NCI-H1105 treated with DMSO at 0.1 percent for 48 hours (cell line): ENCODE results near the gene AMOTL2.

ENCODE experiments used
- DNase-seq: peaks from one replicate; lab custom pipeline; 2025; lab: John Stamatoyannopoulos, UW

Gene AMOTL2

DNA sequence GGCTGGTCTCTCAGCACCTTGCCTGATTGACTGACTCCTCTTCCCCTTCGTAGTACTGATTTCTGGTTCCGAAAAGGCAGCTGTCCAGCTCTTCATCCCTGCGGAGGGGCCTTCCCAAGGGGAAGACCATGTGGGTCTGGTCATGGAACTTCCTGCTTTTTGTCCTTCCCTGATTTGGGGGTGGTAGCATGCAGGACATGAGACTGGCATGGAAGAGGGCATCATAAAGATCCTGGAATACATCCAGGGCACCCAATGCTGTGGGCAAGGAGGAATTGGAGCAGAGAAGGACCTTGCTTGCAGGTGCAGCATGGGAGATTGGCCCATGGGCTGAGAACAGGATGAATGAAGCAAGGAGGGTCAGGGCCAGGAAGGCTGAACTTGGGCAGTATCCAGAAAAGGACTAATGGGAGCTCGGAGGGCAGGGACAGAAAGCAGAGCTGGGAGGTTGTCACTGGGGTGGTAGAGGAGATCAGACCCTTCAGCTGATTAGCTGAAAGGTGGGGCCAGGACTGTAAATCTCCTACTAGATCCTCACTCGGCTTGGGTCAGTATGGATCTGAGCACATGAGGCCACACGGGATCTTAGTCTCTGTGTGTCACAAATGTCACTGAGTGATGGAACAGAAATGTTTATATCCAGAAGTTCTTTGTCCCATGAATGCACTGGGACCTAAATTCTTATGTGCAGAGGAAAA, 59.5 kb downstream of the AMOTL2 start:
- DNase-seq = no peak

GRCh38 chr3:134313847-134314587, 60.2 kb downstream of the AMOTL2 start:
- DNase-seq = no peak

DNA sequence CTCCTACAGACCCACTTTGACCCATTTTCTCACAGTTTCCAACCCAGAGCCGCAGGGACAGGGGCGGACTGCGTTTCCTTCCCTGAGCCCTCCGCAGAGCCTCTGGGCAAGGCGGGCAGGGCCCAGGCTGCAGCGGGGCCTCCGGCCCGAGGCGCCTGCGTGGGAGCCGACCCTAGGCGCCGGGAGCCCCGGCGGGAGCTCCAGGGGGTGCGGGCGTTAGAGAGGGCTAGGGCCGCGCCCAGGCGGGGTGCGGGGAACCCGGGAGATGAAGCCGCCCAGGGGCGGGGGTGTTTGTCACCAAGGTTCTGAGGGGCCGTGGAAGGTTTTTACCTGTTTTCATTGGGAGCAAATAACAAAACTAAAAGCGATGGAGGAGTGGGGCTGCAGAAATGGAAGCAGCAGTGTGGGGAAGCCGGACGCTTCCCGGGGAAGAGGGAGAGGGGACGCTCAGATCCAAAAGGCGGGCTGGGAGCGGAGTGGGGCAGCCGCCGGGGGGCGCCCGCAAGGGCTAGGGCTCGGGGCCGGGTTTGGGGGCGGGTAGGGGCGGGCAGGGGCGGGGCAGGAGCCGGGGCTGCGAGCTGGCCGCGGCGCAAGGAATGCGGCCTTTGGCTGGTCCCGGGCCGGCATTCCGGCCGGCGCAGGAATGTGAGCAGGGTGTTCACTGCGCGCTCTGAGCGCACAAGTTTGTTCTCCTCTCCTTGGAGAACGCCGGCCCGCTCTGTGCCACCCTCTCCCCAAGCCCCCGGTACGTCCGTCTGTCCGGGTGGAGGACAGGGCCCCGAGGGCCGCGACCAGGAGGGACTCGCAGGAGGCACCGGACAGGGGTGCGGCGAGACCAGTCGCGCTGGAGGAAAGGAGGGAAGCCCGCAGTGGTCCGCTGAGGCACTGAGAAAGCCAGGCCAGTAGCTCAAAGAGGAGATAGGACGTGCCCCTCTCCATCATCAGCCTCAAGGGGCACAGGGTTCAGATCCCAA, 61.1 kb downstream of the AMOTL2 start:
- DNase-seq = no peak

DNA sequence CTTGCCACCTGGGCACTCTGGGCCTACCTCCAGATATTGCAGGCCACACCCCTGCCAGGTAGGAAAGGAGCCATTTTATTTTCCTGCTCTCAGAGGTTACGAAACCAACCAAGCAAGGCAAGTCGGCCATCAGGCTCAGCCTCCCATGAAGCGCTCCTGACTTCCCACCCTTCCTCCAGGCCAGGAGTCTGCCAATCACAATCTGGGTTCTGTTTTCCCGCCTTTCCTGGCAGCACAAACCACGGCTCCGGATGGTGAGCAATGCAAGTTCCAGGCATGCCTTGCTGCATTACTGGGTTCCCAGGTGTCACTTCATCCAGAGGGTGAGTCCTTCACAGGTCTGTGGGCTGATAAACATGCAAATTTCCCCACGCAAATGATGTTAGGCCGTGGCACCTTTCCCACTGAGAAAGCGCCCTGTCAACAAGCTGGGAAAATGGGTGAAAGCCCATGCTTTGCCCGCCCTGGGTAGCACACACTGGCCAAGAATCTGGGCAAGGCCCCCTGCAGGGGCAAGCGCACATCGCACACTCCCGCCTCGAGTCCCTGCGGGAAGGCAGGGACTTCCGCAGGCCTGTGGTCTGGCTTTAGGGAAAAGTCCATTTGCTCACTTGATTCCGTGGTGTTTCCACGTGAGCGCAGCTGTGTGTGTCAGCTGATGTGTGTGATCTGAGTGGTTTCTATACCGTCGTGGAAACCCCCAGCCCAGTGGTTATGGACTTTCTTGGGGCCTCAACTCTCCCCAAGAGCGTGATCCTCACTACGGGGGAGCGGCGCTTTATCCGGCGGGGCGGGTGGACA, 62.0 kb downstream of the AMOTL2 start:
- no peak for DNase-seq

GRCh38 chr3:134311693-134312071, 62.6 kb downstream of the AMOTL2 start:
- no peak for DNase-seq

GRCh38 chr3:134311265-134311664, 63.0 kb downstream of the AMOTL2 start:
- DNase-seq = no peak

DNA sequence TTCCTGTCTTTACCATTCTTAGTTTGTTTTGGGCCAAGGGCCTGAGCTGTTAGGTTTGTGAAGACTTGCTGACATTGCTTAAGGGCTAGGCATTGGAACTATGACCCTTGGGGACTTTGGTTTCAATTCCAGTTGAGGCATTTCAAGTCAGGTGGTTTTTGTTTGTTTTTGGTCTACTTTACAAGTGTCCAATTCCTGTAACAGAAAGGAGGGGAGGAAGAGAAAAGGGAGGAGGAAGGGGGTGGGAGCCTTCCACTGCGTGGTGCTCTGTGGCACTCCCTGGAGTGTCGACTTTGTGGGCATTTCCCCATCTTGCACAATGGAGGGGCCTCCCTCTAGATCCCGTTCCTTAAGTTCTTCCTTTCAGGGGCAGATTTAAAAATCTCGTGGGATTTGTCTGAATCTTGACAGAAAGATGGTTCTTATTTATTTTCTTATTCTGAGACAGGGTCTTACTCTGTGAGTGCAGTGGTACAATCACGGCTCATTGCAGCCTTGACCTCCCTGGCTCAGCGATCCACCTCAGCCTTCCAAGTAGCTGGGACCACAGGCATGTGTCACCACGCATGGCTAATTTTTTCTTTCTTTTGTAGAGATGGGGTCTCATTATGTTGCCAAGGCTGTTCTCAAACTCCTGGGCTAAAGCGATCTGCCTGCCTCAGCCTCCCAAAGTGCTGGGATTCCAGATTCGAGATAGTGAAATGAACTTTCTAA, 64.1 kb downstream of the AMOTL2 start:
- DNase-seq = no peak

GRCh38 chr3:134308350-134308891, 65.8 kb downstream of the AMOTL2 start:
- DNase-seq = peak; percentile 74

DNA sequence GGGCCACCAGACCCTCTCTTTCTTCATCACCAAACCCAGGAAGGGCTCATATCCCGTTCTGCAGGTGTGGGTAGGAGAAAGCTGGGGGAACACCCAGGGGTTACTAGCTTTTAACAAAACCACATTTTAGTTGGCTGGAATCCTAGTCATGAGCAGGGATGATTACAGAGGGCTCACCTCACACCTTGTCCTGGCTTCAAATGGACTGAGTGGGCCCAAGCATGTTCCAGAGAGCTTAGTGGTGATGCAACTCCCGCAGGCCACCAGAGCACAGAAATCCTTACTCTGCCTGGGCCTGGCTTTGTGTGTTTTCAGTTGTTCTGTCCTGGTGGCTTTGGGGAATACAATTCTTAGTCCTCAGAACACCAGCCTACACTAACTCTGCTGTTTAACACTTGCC, 66.8 kb downstream of the AMOTL2 start:
- DNase-seq = no peak

DNA sequence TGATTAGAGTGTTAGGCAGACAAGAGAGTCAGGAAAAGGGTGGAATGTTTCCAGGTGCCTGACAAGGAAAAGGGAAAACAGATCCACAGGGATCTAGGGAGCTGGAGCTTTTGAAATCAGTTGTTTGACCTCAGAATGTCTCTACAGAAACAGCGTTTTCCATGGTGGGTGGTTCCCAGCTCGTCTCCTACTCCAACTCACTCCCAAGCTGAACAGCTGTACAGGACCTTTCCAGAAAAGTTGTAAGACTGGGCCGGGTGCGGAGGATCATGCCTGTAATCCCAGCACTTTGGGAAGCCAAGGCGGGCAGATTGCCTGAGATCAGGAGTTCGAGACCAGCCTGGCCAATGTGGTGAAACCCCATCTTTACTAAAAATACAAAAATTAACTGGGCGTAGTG, 67.9 kb downstream of the AMOTL2 start:
- DNase-seq = no peak
